K562 (cell line): ENCODE results near the gene CELA3B. TPM values are rescaled to one million over a fixed set of nuclear protein-coding genes. Genes with fewer than 3 reads are reported as not detected.
"Not testable (repeated sequence)": the region's sequence is repeated elsewhere in the genome, so short reads cannot be mapped to it uniquely, and the experiment has no call there.

ENCODE experiments used
- ATAC-seq: fragments of 200-7000 bp; cut with Tn5 transposase; 3 replicates; pipeline ENCODE4 v1.9.1; 2020; ENCODE audit warnings: moderate library complexity
- BruUV-seq: library from RNA; stranded (reverse); fragments of 400-500 nt; replicated peaks from 2 replicates; lab custom pipeline; 2021; lab: Mats Ljungman, UMichigan
- CTCF ChIA-PET: fragments of 300-600 bp; formaldehyde crosslinking; extraction: SDS; loops from one replicate; lab custom pipeline; 2021; ENCODE audit warnings: low intra/inter-chr PET ratio; lab: Yijun Ruan, JAX
- POLR2A ChIA-PET: fragments of 300-600, 350-650 bp; sonication (Branson Sonifier 250); formaldehyde crosslinking; extraction: SDS; loops from one replicate; lab custom pipeline; 2021; ENCODE audit warnings: antibody characterized with exemption, inconsistent platforms; lab: Yijun Ruan, JAX
- DNase-seq, 4 experiments: peaks; one replicate each; pipeline versions ENCODE4 v3.0.0 to v3.0.0-alpha.2; 2011 to 2018; ENCODE audit warnings: low spot score in 3 of 4, mixed read lengths in 3 of 4; ENCODE audit errors: extremely low read depth in 1 of 4
- FAIRE-seq: peaks from 2 replicates; lab custom pipeline; 2011; peaks lifted over from hg19 to GRCh38; lab: Jason Lieb, UNC
- H2AFZ ChIP-seq: 2 replicates; pipeline ENCODE4 v1.6.0; 2011; ENCODE audit warnings: low read depth, low read length, control low read depth, inconsistent platforms
- H3K27ac ChIP-seq: fragments of 200-600 bp; 3 replicates; pipeline ENCODE4 v1.8.0; 2011; ENCODE audit warnings: low read depth, mild to moderate bottlenecking, control low read depth, inconsistent platforms, low read length, moderate library complexity, mixed read lengths; ENCODE audit errors: extremely low read depth
- H3K27me3 ChIP-seq, 2 experiments: fragments of 300-600 bp in 1 of 2; 2 replicates in 1 of 2; 3 replicates in 1 of 2; pipeline versions ENCODE4 v1.6.0 to v1.8.0; 2011; ENCODE audit warnings: inconsistent platforms in 2 of 2, low read length in 2 of 2, mild to moderate bottlenecking in 1 of 2, mixed read lengths in 1 of 2, moderate library complexity in 1 of 2; ENCODE audit not compliant: control insufficient read depth in 2 of 2, insufficient read depth in 2 of 2
- H3K36me3 ChIP-seq: fragments of 300-600 bp; 3 replicates; pipeline ENCODE4 v1.8.0; 2011; ENCODE audit warnings: mild to moderate bottlenecking, low read length, inconsistent platforms; ENCODE audit not compliant: control insufficient read depth, insufficient read depth
- H3K4me1 ChIP-seq, 2 experiments: fragments of 200-600 bp in 1 of 2; replicated peaks in 1 of 2; 2 replicates in 1 of 2; 3 replicates in 1 of 2; pipeline versions ENCODE4 v1.5.1 to v1.8.0; 2011; ENCODE audit warnings: inconsistent platforms in 2 of 2, low read length in 2 of 2, mild to moderate bottlenecking in 1 of 2, mixed read lengths in 1 of 2, moderate library complexity in 1 of 2; ENCODE audit not compliant: control insufficient read depth in 2 of 2, insufficient read depth in 2 of 2
- H3K4me2 ChIP-seq: 2 replicates; pipeline ENCODE4 v1.6.1; 2011; ENCODE audit warnings: low read length, control low read depth, inconsistent platforms, mixed read lengths; ENCODE audit not compliant: insufficient read depth
- H3K4me3 ChIP-seq: fragments of 200-600 bp; sonication (generic), shearing (Covaris generic); 2 replicates; pipeline ENCODE4 v1.5.1; 2016; ENCODE audit warnings: control low read depth, inconsistent platforms
- H3K79me2 ChIP-seq: fragments of 200-600 bp; 3 replicates; pipeline ENCODE4 v1.8.0; 2011; ENCODE audit warnings: low read length, inconsistent platforms; ENCODE audit not compliant: control insufficient read depth, insufficient read depth
- H3K9ac ChIP-seq, 2 experiments: 2 replicates each; pipeline versions ENCODE4 v1.6.0 to v1.6.1; 2011; ENCODE audit warnings: low read depth in 2 of 2, low read length in 2 of 2, control low read depth in 1 of 2, inconsistent platforms in 1 of 2, mild to moderate bottlenecking in 1 of 2, mixed read lengths in 1 of 2; ENCODE audit not compliant: insufficient read depth in 1 of 2
- H3K9me1 ChIP-seq: one replicate; pipeline ENCODE4 v1.6.0; 2011; ENCODE audit warnings: inconsistent platforms, mild to moderate bottlenecking, low read length, moderate library complexity; ENCODE audit not compliant: control insufficient read depth, insufficient read depth
- H3K9me3 ChIP-seq: replicated peaks from 2 replicates; pipeline ENCODE4 v1.5.1; 2011; ENCODE audit warnings: low read depth, low read length, inconsistent platforms; ENCODE audit not compliant: control insufficient read depth, insufficient read depth
- H4K20me1 ChIP-seq: replicated peaks from 2 replicates; pipeline ENCODE4 v1.6.1; 2011; ENCODE audit warnings: low read length, inconsistent platforms, mixed read lengths; ENCODE audit not compliant: control insufficient read depth, insufficient read depth
- MIER1 ChIP-seq: fragments of 450-650 bp; IDR thresholded peaks from 2 replicates; pipeline ENCODE4 v1.6.1; 2016; ENCODE audit warnings: antibody characterized with exemption, mild to moderate bottlenecking, low read depth
- NFYB ChIP-seq: IDR thresholded peaks from 2 replicates; pipeline ENCODE4 v1.6.1; 2011; ENCODE audit warnings: mild to moderate bottlenecking, moderate library complexity; ENCODE audit not compliant: insufficient read length; ENCODE audit errors: extremely low read depth
- PKNOX1 ChIP-seq: fragments of 450-650 bp; IDR thresholded peaks from 2 replicates; pipeline ENCODE4 v1.6.1; 2016
- WGBS: fragments of 100-300 bp; shearing (Covaris generic); methylation state at CpG from one replicate; pipeline ENCODE4 v1.1.6; 2016; ENCODE audit warnings: low coverage, mixed read lengths; ENCODE audit not compliant: insufficient coverage; ENCODE audit errors: missing lambda C conversion rate; 5-methylcytosine and 5-hydroxymethylcytosine counted together
- in situ Hi-C: fragments of 300-500 bp; cut with MboI; formaldehyde crosslinking; loops from 4 replicates; pipeline ENCODE4 v1.15.0; 2018; ENCODE audit warnings: inconsistent platforms, mixed read lengths
- intact Hi-C: fragments of 100-400 bp; cut with micrococcal nuclease; formaldehyde crosslinking; loops from 2 replicates; pipeline ENCODE4 v1.14.2; 2022
- polyA plus RNA-seq, 8 experiments: library from polyadenylated mRNA; depleted of rRNA in 4 of 8; stranded (reverse) in 5 of 8; unstranded in 3 of 8; fragments of >200 nt; fragmentation: Nextera tagmentation in 2 of 8; fragmentation: Illumina TruSeq in 1 of 8; extraction: Ambion mirVana in 2 of 8; extraction: Trizol in 1 of 8; gene quantifications; 2 replicates each; pipeline versions ENCODE4 v1.2.1 to v1.2.3, GENCODE V29; 2011 to 2014; ENCODE audit warnings: inconsistent platforms in 1 of 8, missing spikeins in 1 of 8
- total RNA-seq, 7 experiments: library from RNA; depleted of rRNA in 6 of 7; stranded (reverse); fragments of >200 nt in 6 of 7; fragmentation: Illumina TruSeq in 2 of 7; extraction: Trizol in 2 of 7; gene quantifications; 2 replicates each; pipeline versions ENCODE4 v1.2.1 to v1.2.3, GENCODE V29; 2011 to 2021; ENCODE audit warnings: low replicate concordance in 1 of 7

CELA3B gene
- total and polyA plus RNA-seq, 9 of the 15 experiments (the other 6 are each of a cell fraction or from before 2014, with no cell fraction given), result 3.1 TPM; not detected in 8

GRCh38 chr1:22031214-22031962 lies 54.6 kb downstream of the CELA3B start:
- DNase-seq (no peak), ATAC-seq (no peak), FAIRE-seq (no peak)
- POLR2A ChIA-PET, result interaction anchor here (0.7 to 1.6 kb wide), 3 partner anchors 10 to 399 kb away, joined by 3 to 8 read pairs (median 5); no protein-coding TSS in a partner anchor
- no peaks in the 10 kb centered on the region for H3K9me1 ChIP-seq
- H2AFZ ChIP-seq, result 0 out of 2 replicates have a peak overlapping the region, but pooled peaks have one; percentile 26
- no peaks in the 10 kb centered on the region for H4K20me1 ChIP-seq
- H3K27me3 ChIP-seq, result no peaks in the 10 kb centered on the region
- H3K4me3 ChIP-seq, result no peak overlapping the region
- 73% methylated on average over 8 of the region's 8 CpGs for WGBS
- no TSS peak for BruUV-seq
- H3K27ac ChIP-seq, result no peak overlapping the region
- intact Hi-C loops, result no loop called here
- peaks cover 11% of the 10 kb centered on the region; the same call in 2 of the 3 replicates for H3K79me2 ChIP-seq
- in situ Hi-C loops, result no loop called here
- peaks cover 7% of the 10 kb centered on the region; the same call in 1 of the 3 replicates for H3K36me3 ChIP-seq
- H3K9ac ChIP-seq, result peak overlapping the region in 1 of 2 experiments; percentile 78; a peak in 1 of 4 replicates
- H3K4me1 ChIP-seq, result peaks cover 7 to 17% of the 10 kb centered on the region in 2 experiments; a peak in 4 of 5 replicates
- CTCF ChIA-PET, result no interaction called here
- H3K4me2 ChIP-seq, result no peak overlapping the region
- TF ChIP-seq NFYB (peak; percentile 36), MIER1 (no peak), PKNOX1 (peak; percentile 70)
- H3K9me3 ChIP-seq, result no peaks in the 10 kb centered on the region

GRCh38 chr1:22034834-22035233 lies 58.0 kb downstream of the CELA3B start:
- H3K79me2 ChIP-seq, FAIRE-seq, intact Hi-C loops, in situ Hi-C loops, H3K4me2 ChIP-seq, BruUV-seq, H2AFZ ChIP-seq, CTCF ChIA-PET, H3K4me3 ChIP-seq, H4K20me1 ChIP-seq, H3K36me3 ChIP-seq, H3K9me3 ChIP-seq, ATAC-seq, H3K27ac ChIP-seq, H3K27me3 ChIP-seq, H3K9ac ChIP-seq, H3K9me1 ChIP-seq, DNase-seq: not testable (repeated sequence)
- peaks cover 12 to 27% of the 10 kb centered on the region in 2 experiments for H3K4me1 ChIP-seq
- WGBS, result 68% methylated on average over 5 of the region's 5 CpGs
- POLR2A ChIA-PET, result interaction anchor here (0.6 to 1.5 kb wide), 5 partner anchors 8 to 403 kb away, joined by 3 to 4 read pairs (median 3); partner anchors contain the start of gene CDC42
